ENCODE measurements around the gene F12. TPM values are rescaled to one million over a fixed set of nuclear protein-coding genes. Genes with fewer than 3 reads are reported as not detected.

The F12 gene
- total RNA-seq, 1 donor from 2014 or later, result not detected

- no peaks in the 10 kb centered on the region for H3K36me3 ChIP-seq
- Mint-ChIP-seq H3K9me3 (no peaks in the 10 kb centered on the region), H3K4me1 (peaks cover 34% of the 10 kb centered on the region), H3K36me3 (no peaks in the 10 kb centered on the region), H3K27me3 (ENCODE audit: insufficient read depth, low read depth) (peaks cover 18% of the 10 kb centered on the region), H3K4me3 (no peak overlapping the region), H3K27ac (no peak overlapping the region)
- no peak overlapping the region for H3K4me2 ChIP-seq
- H3K79me2 ChIP-seq (ENCODE audit: low read depth), result no peaks in the 10 kb centered on the region
- peaks cover 26% of the 10 kb centered on the region for H3K27me3 ChIP-seq
- no peak overlapping the region for H3K27ac ChIP-seq
- H2AFZ ChIP-seq (replicated peaks), result no peak overlapping the region
- no peak overlapping the region for H3K9ac ChIP-seq
- no peaks in the 10 kb centered on the region for H3K4me1 ChIP-seq
- no peak for DNase-seq (ENCODE audit: low spot score)
- no peaks in the 10 kb centered on the region for H4K20me1 ChIP-seq (ENCODE audit: low read depth)
- H3F3A ChIP-seq (ENCODE audit: low read depth), result peaks cover 4% of the 10 kb centered on the region
- H3K4me3 ChIP-seq, result no peak overlapping the region
- H3K9me3 ChIP-seq (ENCODE audit: low read depth), result no peaks in the 10 kb centered on the region
- TF ChIP-seq EZH2 (IDR thresholded peaks at IDR 0.05), result no peak
- TF ChIP-seq CTCF (IDR thresholded peaks at IDR 0.05), result no peak
- TF ChIP-seq EZH2phosphoT487 (IDR thresholded peaks at IDR 0.05), result no peak
Measured at GRCh38 chr5:177385720-177386119, 23.6 kb downstream of the F12 start.

DNA sequence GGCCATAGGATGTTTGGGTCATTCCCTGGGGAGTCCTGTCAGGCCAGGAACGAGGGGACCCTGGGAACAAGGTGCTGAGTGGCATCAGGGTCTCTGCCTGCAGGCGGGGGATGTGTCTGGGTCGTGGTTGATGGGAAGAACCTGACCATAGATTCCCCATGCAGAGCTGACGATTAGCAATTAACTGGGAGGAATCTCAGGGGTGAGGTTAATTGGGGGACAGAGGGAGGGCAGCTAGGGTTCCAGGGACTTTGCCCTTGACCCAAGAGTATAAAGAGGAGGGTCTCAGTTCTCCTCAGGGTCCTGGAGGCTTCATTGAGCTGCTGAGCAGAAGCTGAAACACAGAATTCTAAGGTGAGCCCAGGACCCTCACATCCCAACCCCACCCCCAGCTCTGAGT, 25.2 kb downstream of the F12 start, which contains the start of gene SLC34A1:
Gene SLC34A1 (plus strand): TSS at position 301 of the 400 bp plus-strand sequence. CDS start 1,308 bp downstream, outside the sequence.
- Histone ChIP-seq H3K36me3 (no peaks in the 10 kb centered on the region), H3K9me3 (ENCODE audit: low read depth) (no peaks in the 10 kb centered on the region), H4K20me1 (ENCODE audit: low read depth) (no peaks in the 10 kb centered on the region), H3K27ac (no peak within 1 kb of the TSS), H2AFZ (replicated peaks) (no peak within 1 kb of the TSS), H3K27me3 (peaks cover 14% of the 10 kb centered on the region), H3K4me3 (no peak within 1 kb of the TSS), H3K4me1 (no peaks in the 10 kb centered on the region), H3K9ac (no peak within 1 kb of the TSS), H3F3A (ENCODE audit: low read depth) (peaks cover 4% of the 10 kb centered on the region), H3K79me2 (ENCODE audit: low read depth) (no peaks in the 10 kb centered on the region), H3K4me2 (no peak within 1 kb of the TSS)
- TF ChIP-seq EZH2 (IDR thresholded peaks at IDR 0.05) (no peak), EZH2phosphoT487 (IDR thresholded peaks at IDR 0.05) (no peak), CTCF (IDR thresholded peaks at IDR 0.05) (no peak)
- H3K27me3 Mint-ChIP-seq (ENCODE audit: insufficient read depth, low read depth), result peaks cover 18% of the 10 kb centered on the region
- H3K9me3 Mint-ChIP-seq, result no peaks in the 10 kb centered on the region
- no peak for DNase-seq (ENCODE audit: low spot score)
- H3K4me1 Mint-ChIP-seq, result peaks cover 25% of the 10 kb centered on the region
- peak within 1 kb of the TSS; percentile 74 for H3K27ac Mint-ChIP-seq
- no peak within 1 kb of the TSS for H3K4me3 Mint-ChIP-seq
- no peaks in the 10 kb centered on the region for H3K36me3 Mint-ChIP-seq

DNA sequence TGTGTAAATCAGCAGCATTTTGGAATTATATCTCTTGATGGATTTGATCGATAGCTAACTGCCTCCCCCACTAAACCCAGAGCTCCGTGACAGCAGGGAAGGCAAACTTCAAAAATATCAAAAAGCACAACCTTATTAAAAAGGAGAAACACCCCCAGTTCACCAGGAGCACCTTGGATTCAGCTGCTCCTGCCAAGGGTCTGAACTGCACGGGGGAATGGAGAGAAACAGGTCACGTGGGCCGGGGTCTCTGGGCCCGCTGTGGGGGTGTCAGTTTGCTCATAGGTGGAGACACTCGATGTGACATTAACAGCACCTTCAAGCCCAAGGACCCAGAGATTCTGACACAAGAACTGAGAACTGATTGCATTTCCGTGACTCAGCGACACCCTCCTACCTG, 26.2 kb downstream of the F12 start:
- H4K20me1 ChIP-seq (ENCODE audit: low read depth), result no peaks in the 10 kb centered on the region
- H3K4me1 Mint-ChIP-seq, result peaks cover 16% of the 10 kb centered on the region
- H3K27me3 ChIP-seq, result peaks cover 7% of the 10 kb centered on the region
- no peak overlapping the region for H3K4me3 ChIP-seq
- peaks cover 4% of the 10 kb centered on the region for H3F3A ChIP-seq (ENCODE audit: low read depth)
- no peak overlapping the region for H3K9ac ChIP-seq
- H3K4me3 Mint-ChIP-seq, result no peak overlapping the region
- no peaks in the 10 kb centered on the region for H3K4me1 ChIP-seq
- H3K27ac Mint-ChIP-seq, result no peak overlapping the region
- no peaks in the 10 kb centered on the region for H3K9me3 ChIP-seq (ENCODE audit: low read depth)
- no peak overlapping the region for H3K27ac ChIP-seq
- no peaks in the 10 kb centered on the region for H3K36me3 ChIP-seq
- no peaks in the 10 kb centered on the region for H3K36me3 Mint-ChIP-seq
- H3K9me3 Mint-ChIP-seq, result no peaks in the 10 kb centered on the region
- TF ChIP-seq EZH2phosphoT487 (IDR thresholded peaks at IDR 0.05) (no peak), CTCF (IDR thresholded peaks at IDR 0.05) (no peak), EZH2 (IDR thresholded peaks at IDR 0.05) (no peak)
- no peak overlapping the region for H2AFZ ChIP-seq (replicated peaks)
- no peak overlapping the region for H3K4me2 ChIP-seq
- H3K27me3 Mint-ChIP-seq (ENCODE audit: insufficient read depth, low read depth), result peaks cover 18% of the 10 kb centered on the region
- DNase-seq (ENCODE audit: low spot score), result no peak
- no peaks in the 10 kb centered on the region for H3K79me2 ChIP-seq (ENCODE audit: low read depth)

Data from neural progenitor cell (in vitro differentiated cells).